T-helper 17 cell (primary cell): ENCODE data around the gene MSLN. TPM values are rescaled to one million over a fixed set of nuclear protein-coding genes. Genes with fewer than 3 reads are reported as not detected.
"Not testable (repeated sequence)": the region's sequence is repeated elsewhere in the genome, so short reads cannot be mapped to it uniquely, and the experiment has no call there.

ENCODE experiments used
- ATAC-seq: fragments of 150-1000 bp; cut with Tn5 transposase; 2 replicates; pipeline ENCODE4 v1.10.0; 2021; ENCODE audit warnings: mild to moderate bottlenecking, moderate library complexity
- DNase-seq, 3 donors: peaks; one replicate each; pipeline versions ENCODE4 v3.0.0 to v3.0.0-alpha.2; 2020 to 2021
- H3K9me3 ChIP-seq: one replicate; pipeline ENCODE4 v1.7.0; 2013; ENCODE audit warnings: low read length, mild to moderate bottlenecking; ENCODE audit not compliant: control insufficient read depth, poor library complexity, severe bottlenecking
- H3K27ac Mint-ChIP-seq: one replicate; pipeline ENCODE4 v1.8.0; 2022; ENCODE audit warnings: mild to moderate bottlenecking, moderate library complexity, mixed read lengths
- H3K27me3 Mint-ChIP-seq: one replicate; pipeline ENCODE4 v1.8.0; 2022; ENCODE audit warnings: mixed read lengths
- H3K36me3 Mint-ChIP-seq: one replicate; pipeline ENCODE4 v1.8.0; 2022; ENCODE audit warnings: low read depth, mixed read lengths
- H3K4me1 Mint-ChIP-seq: one replicate; pipeline ENCODE4 v1.8.0; 2022; ENCODE audit warnings: mild to moderate bottlenecking, mixed read lengths
- H3K4me3 Mint-ChIP-seq: one replicate; pipeline ENCODE4 v1.8.0; 2022; ENCODE audit warnings: mild to moderate bottlenecking, moderate library complexity, mixed read lengths
- total RNA-seq, 4 donors: library from RNA in 2 of 4; stranded (reverse) in 2 of 4; gene quantifications; one replicate each; pipeline ENCODE4 v1.2.3 and lab custom pipeline; 2022 to 2026

Gene MSLN
- total RNA-seq, 2 donors from 2014 or later, result not detected

DNA sequence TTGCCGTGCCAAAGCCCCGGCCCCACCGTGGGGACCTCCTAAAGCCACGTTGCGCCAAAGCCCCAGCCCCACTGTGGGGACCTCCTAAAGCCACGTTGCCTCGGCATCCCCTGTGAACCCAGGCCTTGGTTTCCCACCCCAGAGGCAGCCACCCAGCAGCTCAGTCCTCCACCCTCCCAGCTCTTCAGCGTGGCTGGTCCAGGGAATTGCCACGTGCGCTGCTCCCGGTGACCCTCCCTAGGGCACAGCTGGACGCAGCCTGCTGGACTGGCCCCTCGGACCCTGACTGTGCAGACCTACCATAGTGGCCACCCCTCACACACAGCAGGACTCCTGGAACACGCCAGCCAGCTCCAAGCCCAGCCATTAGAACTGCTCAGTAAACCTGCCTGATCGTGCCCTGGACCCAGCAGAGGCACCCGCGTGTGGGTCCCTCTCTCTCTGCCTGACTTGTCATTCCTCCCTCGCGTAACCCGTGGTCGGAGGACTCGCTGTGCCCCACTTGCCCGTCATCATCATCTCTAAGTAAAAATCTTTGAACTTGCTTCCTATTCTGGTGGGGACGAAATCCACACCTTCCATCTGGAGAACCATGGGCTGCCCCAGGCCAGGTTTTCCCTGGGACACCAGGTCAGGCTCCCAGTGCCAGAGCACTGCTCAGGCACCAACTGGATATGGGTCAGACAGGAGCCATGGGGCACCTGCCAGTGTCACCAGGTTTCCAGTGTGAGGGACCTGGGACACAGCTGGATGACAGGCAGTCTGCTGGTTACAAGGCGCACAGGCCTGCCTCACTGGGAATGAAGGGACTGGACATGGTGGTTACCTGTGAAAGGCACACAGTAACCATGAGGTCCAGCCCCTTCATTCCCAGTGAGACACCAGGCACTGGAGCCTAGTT lies 25.3 kb upstream of the MSLN start:
- Mint-ChIP-seq H3K27me3 (no peaks in the 10 kb centered on the region), H3K27ac (no peak overlapping the region), H3K4me1 (peaks cover 6% of the 10 kb centered on the region), H3K36me3 (peaks cover 4% of the 10 kb centered on the region), H3K4me3 (no peak overlapping the region)
- DNase-seq (no peak), ATAC-seq (no peak)
- no peaks in the 10 kb centered on the region for H3K9me3 ChIP-seq

DNA sequence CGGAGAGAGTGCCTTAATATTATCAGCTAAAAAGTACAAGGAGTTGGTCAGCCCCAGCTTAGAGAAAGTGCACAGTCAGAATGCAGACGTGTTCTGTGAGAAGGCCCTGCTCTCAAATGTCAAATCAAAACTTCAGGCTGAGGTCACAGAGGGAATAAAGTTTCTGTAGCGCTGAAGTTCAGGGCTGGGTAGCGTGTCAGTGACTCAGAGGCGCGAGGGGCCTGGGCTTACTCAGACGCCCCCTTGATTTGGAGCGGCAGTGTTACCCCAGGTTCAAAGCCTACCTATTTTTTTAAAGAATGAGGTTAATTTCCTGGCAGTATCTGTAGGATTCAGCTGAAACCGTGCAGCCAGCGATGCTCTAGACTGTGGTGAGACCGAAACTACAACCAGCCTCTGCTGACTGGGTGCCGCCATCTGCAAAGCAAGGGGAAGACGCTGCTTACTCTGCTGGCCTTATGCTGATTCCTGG lies 24.5 kb upstream of the MSLN start:
- no peak overlapping the region for H3K27ac Mint-ChIP-seq
- no peak overlapping the region for H3K4me3 Mint-ChIP-seq
- peaks cover 4% of the 10 kb centered on the region for H3K36me3 Mint-ChIP-seq
- ATAC-seq, result no peak
- no peaks in the 10 kb centered on the region for H3K27me3 Mint-ChIP-seq
- DNase-seq, result no peak
- no peaks in the 10 kb centered on the region for H3K9me3 ChIP-seq
- peaks cover 6% of the 10 kb centered on the region for H3K4me1 Mint-ChIP-seq

DNA sequence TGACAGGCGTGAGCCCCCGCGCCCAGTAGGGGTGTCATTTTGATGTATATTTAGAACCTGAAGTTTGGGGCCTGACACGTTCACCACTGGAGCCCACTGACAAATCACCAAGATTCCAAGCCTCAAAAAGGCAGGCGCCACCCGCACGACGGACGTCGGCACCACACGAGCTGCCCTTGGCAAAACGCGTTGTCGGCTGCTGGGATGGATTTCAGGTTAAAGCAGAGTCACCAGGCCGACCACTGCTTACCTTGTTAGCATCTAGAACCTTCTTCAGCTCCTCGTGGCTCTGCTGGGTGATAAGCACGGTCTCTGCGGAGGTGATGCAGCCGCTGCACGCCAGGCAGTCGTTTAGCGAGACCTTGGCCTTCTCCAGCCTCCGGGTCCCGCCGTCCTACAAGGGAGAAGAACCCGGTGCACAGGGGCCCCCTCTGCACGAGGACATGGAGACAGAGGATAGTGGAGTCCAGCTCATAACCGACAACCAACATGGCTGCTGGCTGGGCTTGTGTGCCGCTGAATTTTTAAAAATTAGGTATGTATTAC lies 23.5 kb upstream of the MSLN start:
- peaks cover 6% of the 10 kb centered on the region for H3K4me1 Mint-ChIP-seq
- no peak overlapping the region for H3K27ac Mint-ChIP-seq
- no peak for ATAC-seq
- no peak for DNase-seq
- H3K4me3 Mint-ChIP-seq, result no peak overlapping the region
- no peaks in the 10 kb centered on the region for H3K27me3 Mint-ChIP-seq
- H3K9me3 ChIP-seq, result no peaks in the 10 kb centered on the region
- peaks cover 4% of the 10 kb centered on the region for H3K36me3 Mint-ChIP-seq

DNA sequence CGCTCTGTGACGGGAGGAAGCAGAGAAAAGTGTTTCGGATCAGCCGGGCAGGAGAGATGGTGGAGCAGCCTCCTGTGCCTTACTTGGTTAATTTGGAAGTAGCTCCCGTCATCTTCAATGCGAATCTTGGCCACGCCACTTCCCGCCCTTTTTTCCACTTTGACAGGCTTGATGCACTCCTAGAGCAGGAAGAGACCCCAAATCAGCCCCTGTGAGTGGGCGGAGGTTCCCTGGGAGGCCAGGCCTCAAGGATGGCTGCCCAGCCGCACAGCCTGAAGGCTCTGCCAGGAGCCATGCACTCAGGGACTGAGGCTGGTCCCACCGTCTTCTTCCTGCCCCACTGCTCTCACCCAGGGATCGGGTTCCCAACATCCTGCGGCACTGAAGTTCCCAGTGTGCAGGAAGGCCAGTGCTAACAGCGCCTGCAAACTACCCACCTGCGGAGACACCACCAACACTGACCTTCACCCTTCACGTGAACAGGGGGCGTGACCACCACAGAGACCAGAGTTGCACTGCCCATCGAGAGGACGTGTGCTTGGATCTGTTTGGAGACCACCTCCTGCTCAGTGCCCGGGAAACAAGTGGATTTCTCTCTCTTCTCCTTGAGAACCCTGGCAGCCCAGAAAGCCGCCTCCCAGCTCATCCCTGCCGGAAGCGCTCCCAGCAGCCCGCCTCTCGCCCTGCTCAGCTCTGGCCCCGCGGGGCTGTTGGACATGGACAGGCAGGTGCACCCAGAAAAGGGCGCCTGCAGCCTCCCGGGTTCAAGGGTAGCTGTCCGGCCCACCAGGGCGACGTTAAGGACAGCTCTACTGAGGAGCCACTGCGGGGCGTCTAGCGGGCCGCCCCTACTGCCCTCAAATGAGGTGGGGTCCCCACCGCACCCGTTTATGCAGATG lies 20.7 kb upstream of the MSLN start:
- ATAC-seq, result no peak
- Mint-ChIP-seq H3K27ac (no peak overlapping the region), H3K4me3 (peak overlapping the region; percentile 83), H3K36me3 (peaks cover 4% of the 10 kb centered on the region), H3K4me1 (peaks cover 6% of the 10 kb centered on the region), H3K27me3 (no peaks in the 10 kb centered on the region)
- peak in 1 of 3 donors; percentile 11 for DNase-seq
- H3K9me3 ChIP-seq, result no peaks in the 10 kb centered on the region

DNA sequence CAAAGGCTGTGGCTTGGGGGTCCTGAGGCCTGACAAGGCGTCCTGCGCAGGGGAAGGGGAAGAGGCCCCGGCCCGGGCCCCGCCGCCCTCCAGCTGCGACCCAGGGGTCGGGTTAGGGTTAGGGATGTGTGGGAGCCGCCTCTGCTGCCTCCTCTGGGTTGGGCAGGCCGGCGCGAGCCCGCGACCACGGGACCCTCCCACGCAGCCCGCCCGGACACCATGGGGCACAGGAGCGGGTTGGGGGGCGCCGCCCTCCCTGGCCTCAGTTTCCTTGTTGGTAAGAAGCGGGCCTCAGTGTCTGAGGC lies 20.1 kb upstream of the MSLN start:
- Mint-ChIP-seq H3K4me3 (peak overlapping the region; percentile 83), H3K27me3 (no peaks in the 10 kb centered on the region), H3K27ac (no peak overlapping the region), H3K4me1 (peaks cover 3% of the 10 kb centered on the region), H3K36me3 (peaks cover under 1% of the 10 kb centered on the region)
- H3K9me3 ChIP-seq, result no peaks in the 10 kb centered on the region
- ATAC-seq (peak; percentile 10), DNase-seq (no peak)

DNA sequence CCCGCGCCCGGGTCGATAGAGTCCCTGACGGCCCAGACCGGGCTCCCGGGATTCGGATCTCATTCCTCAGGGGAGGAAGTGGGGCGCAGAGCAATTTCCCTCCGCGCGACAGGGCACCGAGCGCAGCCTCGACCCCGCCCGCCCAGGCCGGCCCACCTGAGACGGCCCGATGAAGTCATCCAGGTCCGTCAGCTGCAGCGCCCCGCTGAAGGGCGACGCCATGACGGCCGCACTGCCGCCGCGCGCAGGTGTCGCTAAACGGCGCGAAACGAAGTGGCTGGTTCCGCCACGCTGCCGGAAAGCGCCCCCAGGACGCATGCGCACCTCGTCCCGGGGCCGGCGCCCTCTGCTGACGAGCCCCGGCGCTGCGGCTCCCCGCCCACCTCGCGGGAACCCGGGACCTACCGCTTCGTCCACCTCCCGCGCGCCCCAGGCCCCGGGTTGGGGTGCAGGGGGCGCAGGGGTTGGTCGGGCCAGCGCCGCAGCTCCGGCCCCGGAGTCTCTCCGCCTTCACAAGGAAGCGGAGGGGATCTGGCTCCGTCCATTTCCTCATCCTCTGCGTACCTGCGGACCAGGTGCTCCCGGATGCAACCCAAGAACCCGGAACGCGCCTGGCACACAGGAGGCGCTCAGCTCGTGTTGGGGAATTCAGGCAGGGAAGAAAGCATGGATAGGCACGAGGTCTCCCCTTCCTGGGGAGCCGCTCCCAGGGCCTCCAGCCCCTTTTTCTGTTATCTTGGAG lies 19.6 kb upstream of the MSLN start, which contains the start of gene CIAO3:
Gene CIAO3, minus strand, starts transcription at position 234 of the 742 bp plus-strand sequence. Its CDS starts 12 bp downstream, at position 222.
- peak; percentile 90 for ATAC-seq
- Mint-ChIP-seq H3K27me3 (no peaks in the 10 kb centered on the region), H3K36me3 (no peaks in the 10 kb centered on the region), H3K4me3 (peak within 1 kb of the TSS; percentile 83), H3K4me1 (peaks cover 2% of the 10 kb centered on the region), H3K27ac (peak within 1 kb of the TSS; percentile 56)
- peak; percentile 88 to 94 (median 89) for DNase-seq
- no peaks in the 10 kb centered on the region for H3K9me3 ChIP-seq

DNA sequence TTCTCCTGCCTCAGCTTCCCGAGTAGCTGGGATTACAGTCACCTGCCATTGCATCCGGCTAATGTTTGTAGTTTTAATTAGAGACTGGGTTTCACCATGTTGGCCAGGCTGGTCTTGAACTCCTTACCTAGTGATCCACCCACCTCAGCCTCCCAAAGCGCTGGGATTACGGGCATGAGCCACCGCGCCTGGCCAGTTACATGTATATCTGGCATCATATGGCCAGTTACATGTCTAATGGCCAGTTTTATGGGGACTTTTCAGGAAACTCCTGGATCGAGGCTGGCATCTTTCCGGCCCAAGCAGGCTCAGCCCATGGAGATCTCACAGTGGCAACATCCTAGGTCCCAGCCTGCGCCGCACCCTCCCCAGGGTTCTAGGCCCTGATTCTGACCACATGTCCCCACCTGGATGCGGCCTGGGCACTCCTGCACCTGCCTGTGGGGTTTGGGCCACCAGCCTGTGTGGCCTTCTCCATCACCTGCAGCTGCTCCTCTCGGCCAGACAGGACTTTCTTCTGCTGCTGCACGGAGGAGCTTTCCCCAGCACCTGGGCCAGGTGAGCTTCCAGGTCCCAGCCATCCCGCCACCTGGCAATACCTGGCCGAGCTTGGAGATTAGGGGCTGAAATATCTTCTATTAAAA lies 18.4 kb upstream of the MSLN start:
- H3K9me3 ChIP-seq, result no peaks in the 10 kb centered on the region
- Mint-ChIP-seq H3K4me1 (peaks cover 2% of the 10 kb centered on the region), H3K27ac (peak overlapping the region; percentile 56), H3K36me3 (no peaks in the 10 kb centered on the region), H3K27me3 (no peaks in the 10 kb centered on the region), H3K4me3 (peak overlapping the region; percentile 83)
- DNase-seq (no peak), ATAC-seq (no peak)

DNA sequence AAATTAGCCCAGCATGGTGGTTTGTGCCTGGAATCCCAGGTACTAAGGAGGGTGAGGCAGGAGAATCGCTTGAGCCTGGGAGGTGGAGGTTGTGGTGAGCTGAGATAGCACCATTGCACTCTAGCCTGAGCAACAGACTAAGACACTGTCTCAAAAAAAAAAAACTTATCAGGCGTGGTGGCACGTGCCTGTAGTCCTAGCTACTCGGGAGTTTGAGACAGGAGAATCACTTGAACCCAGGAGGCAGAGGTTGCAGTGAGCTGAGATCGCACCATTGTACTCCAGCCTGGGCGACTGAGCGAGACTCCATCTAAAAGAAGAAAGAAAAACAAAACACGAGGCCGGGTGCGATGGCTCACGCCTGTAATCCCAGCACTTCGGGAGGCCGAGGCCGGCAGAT lies 17.6 kb upstream of the MSLN start:
- DNase-seq, H3K9me3 ChIP-seq, H3K36me3 Mint-ChIP-seq, ATAC-seq, H3K27ac Mint-ChIP-seq, H3K4me3 Mint-ChIP-seq, H3K4me1 Mint-ChIP-seq, H3K27me3 Mint-ChIP-seq: not testable (repeated sequence)

DNA sequence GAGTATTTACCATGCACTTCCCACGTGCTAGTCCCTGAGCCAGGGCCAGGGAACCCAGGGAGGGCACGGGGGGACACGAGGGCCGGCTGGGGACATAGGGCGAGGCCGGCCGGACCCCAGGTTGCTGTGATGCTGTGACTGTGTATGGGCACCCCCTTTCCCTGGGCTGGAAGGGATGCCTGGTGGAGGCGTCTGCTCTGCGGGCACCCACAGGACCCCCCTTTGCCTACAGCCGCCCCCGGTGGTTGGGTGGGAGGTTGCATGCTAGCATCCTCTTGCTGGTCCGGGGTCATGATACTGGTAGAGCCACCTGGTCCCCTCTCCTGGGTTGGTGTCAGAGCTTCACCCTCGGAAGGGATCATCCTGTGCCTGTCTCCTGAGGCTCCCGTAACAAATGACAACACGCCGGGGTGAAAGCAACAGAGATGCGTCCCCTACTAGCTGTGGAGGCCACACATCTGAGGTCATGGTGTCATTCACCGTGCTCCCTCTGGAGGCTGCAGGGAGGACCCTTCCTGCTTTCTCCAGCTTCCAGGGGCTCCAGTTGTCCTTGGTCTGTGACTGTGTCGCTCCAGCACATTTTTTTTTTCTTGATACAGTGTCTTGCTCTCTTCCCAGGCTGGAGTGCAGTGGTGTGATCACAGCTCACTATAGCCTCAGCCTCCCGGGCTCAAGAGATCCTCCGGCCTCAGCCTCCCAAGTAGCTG lies 16.6 kb upstream of the MSLN start:
- Mint-ChIP-seq H3K36me3 (no peaks in the 10 kb centered on the region), H3K27ac (no peak overlapping the region), H3K27me3 (no peaks in the 10 kb centered on the region), H3K4me1 (peaks cover 2% of the 10 kb centered on the region), H3K4me3 (no peak overlapping the region)
- no peaks in the 10 kb centered on the region for H3K9me3 ChIP-seq
- ATAC-seq (no peak), DNase-seq (peak in 1 of 3 donors; percentile 9)

DNA sequence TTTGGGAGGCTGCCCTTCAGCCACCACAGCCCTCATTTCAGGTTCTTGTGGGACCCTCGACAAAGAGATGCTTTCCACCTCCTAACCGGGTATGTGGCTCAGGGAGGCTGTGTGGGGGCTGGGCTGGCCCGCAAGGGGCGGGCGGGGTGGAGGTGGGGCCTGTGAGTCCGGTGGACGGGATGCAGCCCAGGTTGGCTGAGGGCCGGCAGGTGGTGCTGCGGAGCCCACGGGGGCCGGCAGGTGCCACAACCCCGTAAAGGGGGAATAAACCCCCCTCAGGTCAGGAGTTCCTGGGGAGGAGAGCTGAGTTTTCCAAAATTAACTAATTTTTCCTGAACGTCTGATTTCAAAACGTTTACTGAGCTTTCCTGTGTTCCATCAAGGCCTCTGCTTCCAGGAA lies 14.8 kb upstream of the MSLN start:
- DNase-seq (no peak), ATAC-seq (no peak)
- no peaks in the 10 kb centered on the region for H3K4me1 Mint-ChIP-seq
- no peaks in the 10 kb centered on the region for H3K36me3 Mint-ChIP-seq
- H3K9me3 ChIP-seq, result no peaks in the 10 kb centered on the region
- no peak overlapping the region for H3K4me3 Mint-ChIP-seq
- no peak overlapping the region for H3K27ac Mint-ChIP-seq
- no peaks in the 10 kb centered on the region for H3K27me3 Mint-ChIP-seq

DNA sequence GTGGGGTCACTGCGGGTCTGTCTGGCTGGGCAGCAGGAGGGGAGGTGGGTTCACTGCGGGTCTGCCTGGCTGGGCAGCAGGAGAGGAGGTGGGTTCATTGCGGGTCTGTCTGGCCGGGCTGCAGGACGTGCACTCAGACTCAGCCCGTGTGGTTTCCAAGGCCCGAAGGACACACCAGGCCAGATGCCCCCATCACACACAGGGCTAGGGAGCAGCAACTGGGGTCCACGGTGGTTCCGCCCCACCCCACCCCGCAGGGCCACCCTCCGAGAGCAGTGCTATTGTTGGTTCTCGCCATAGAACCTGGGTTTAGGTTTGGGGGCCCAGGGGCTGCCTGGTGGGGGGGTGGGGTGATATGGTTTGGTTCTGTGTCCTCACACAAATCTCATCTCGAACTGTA lies 13.9 kb upstream of the MSLN start:
- H3K27ac Mint-ChIP-seq, result no peak overlapping the region
- no peaks in the 10 kb centered on the region for H3K4me1 Mint-ChIP-seq
- ATAC-seq, result no peak
- H3K4me3 Mint-ChIP-seq, result no peak overlapping the region
- H3K36me3 Mint-ChIP-seq, result no peaks in the 10 kb centered on the region
- no peaks in the 10 kb centered on the region for H3K27me3 Mint-ChIP-seq
- no peak for DNase-seq
- no peaks in the 10 kb centered on the region for H3K9me3 ChIP-seq
